ENCODE results near the gene GOLGA8N.

DNA sequence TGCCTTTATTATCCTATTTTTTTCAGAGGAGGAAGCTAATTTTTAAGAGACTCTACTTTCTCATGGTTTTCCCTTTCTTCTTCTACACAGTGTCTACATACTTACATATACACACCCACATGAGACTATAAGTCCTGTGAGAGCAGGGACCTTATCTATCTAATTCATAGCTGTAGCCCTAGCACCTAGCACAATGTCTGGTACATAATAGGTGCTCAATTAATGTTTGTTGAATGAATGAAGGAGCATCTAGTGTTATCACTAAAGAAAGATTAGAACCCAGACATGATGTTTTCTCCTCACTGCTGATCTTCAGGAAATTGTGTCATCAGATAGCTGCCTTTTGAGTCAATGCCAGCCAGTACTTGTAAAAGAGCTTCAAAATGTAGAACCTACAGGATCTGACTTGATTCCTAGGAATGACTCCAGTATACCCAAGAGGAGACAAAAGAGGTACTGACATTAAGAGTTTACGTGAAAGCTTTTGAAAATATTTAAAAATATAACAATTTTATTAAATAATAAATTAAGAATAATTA, 50.7 kb downstream of the GOLGA8N start:
- TF ChIP-seq, protein P1, sequence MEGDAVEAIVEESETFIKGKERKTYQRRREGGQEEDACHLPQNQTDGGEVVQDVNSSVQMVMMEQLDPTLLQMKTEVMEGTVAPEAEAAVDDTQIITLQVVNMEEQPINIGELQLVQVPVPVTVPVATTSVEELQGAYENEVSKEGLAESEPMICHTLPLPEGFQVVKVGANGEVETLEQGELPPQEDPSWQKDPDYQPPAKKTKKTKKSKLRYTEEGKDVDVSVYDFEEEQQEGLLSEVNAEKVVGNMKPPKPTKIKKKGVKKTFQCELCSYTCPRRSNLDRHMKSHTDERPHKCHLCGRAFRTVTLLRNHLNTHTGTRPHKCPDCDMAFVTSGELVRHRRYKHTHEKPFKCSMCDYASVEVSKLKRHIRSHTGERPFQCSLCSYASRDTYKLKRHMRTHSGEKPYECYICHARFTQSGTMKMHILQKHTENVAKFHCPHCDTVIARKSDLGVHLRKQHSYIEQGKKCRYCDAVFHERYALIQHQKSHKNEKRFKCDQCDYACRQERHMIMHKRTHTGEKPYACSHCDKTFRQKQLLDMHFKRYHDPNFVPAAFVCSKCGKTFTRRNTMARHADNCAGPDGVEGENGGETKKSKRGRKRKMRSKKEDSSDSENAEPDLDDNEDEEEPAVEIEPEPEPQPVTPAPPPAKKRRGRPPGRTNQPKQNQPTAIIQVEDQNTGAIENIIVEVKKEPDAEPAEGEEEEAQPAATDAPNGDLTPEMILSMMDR (conservative IDR thresholded peaks at IDR 0.05; ENCODE audit: low read depth, low read length) = no peak
- no peak for TF ChIP-seq EZH2 (IDR thresholded peaks at IDR 0.05; ENCODE audit: low read length, unreplicated experiment)
- TF ChIP-seq EZH2phosphoT487 (IDR thresholded peaks at IDR 0.05; ENCODE audit: borderline replicate concordance, low read length) = no peak
